ENCODE data around the gene PRKCZ.

The PRKCZ gene

GRCh38 chr1:2233997-2234761 is 184.0 kb downstream of the PRKCZ start:
- DNase-seq, result peak; percentile 86 to 93

GRCh38 chr1:2234762-2235113 is 184.5 kb downstream of the PRKCZ start:
- peak; percentile 56 to 72 for DNase-seq
